Keratinocyte (primary cell): Measurements from ENCODE around the gene CEP126. TPM values are rescaled to one million over a fixed set of nuclear protein-coding genes. Genes with fewer than 3 reads are reported as not detected.

ENCODE experiments used
- DNase-seq: peaks from one replicate; pipeline ENCODE4 v3.0.0-alpha.2; 2011; ENCODE audit warnings: low read depth, missing footprints, low spot score
- FAIRE-seq: peaks from 2 replicates; lab custom pipeline; 2011; peaks lifted over from hg19 to GRCh38; lab: Jason Lieb, UNC
- H2AFZ ChIP-seq: 2 replicates; pipeline ENCODE4 v1.6.0; 2012; ENCODE audit warnings: low read length, control low read depth, inconsistent platforms; ENCODE audit not compliant: control insufficient read depth
- H3K27ac ChIP-seq: 2 replicates; pipeline ENCODE4 v1.5.1; 2011; ENCODE audit warnings: low read length; ENCODE audit not compliant: control insufficient read depth, insufficient read depth
- H3K27me3 ChIP-seq: 3 replicates; pipeline ENCODE4 v1.6.0; 2011; ENCODE audit warnings: low read length; ENCODE audit not compliant: control insufficient read depth, insufficient read depth; ENCODE audit errors: extremely low read depth
- H3K36me3 ChIP-seq, 2 experiments: 2 replicates in 1 of 2; 3 replicates in 1 of 2; pipeline ENCODE4 v1.5.1; 2011; ENCODE audit warnings: low read length in 2 of 2, mild to moderate bottlenecking in 1 of 2; ENCODE audit not compliant: control insufficient read depth in 2 of 2, insufficient read depth in 2 of 2; ENCODE audit errors: extremely low read depth in 1 of 2
- H3K4me1 ChIP-seq: 3 replicates; pipeline ENCODE4 v1.5.1; 2011; ENCODE audit warnings: low read length; ENCODE audit not compliant: control insufficient read depth, insufficient read depth; ENCODE audit errors: extremely low read depth
- H3K4me2 ChIP-seq: 3 replicates; pipeline ENCODE4 v1.6.0; 2011; ENCODE audit warnings: low read depth, low read length; ENCODE audit not compliant: control insufficient read depth, insufficient read depth; ENCODE audit errors: extremely low read depth
- H3K4me3 ChIP-seq, 3 experiments: fragments of 200-600 bp in 1 of 3; sonication (generic) in 1 of 3; 2 replicates in 2 of 3; 3 replicates in 1 of 3; pipeline ENCODE4 v1.5.1; 2011 to 2016; ENCODE audit warnings: low read length in 3 of 3, mild to moderate bottlenecking in 3 of 3, control low read depth in 2 of 3, inconsistent platforms in 1 of 3, low read depth in 1 of 3, mixed read lengths in 1 of 3, mixed run types in 1 of 3, moderate library complexity in 1 of 3; ENCODE audit not compliant: control insufficient read depth in 2 of 3, insufficient read depth in 2 of 3; ENCODE audit errors: extremely low read depth in 1 of 3
- H3K79me2 ChIP-seq: 2 replicates; pipeline ENCODE4 v1.6.0; 2012; ENCODE audit warnings: low read length; ENCODE audit not compliant: control insufficient read depth, insufficient read depth
- H3K9ac ChIP-seq: 3 replicates; pipeline ENCODE4 v1.6.0; 2011; ENCODE audit warnings: low read length; ENCODE audit not compliant: control insufficient read depth, insufficient read depth; ENCODE audit errors: extremely low read depth
- H3K9me1 ChIP-seq: 3 replicates; pipeline ENCODE4 v1.6.0; 2011; ENCODE audit warnings: low read length; ENCODE audit not compliant: control insufficient read depth, insufficient read depth; ENCODE audit errors: extremely low read depth
- H3K9me3 ChIP-seq: 2 replicates; pipeline ENCODE4 v1.5.1; 2012; ENCODE audit warnings: low read depth, low read length; ENCODE audit not compliant: control insufficient read depth
- H4K20me1 ChIP-seq: 3 replicates; pipeline ENCODE4 v1.6.0; 2011; ENCODE audit warnings: low read length; ENCODE audit not compliant: control insufficient read depth, insufficient read depth; ENCODE audit errors: extremely low read depth
- EZH2 ChIP-seq: IDR thresholded peaks from one replicate; pipeline ENCODE4 v1.6.1; 2012; ENCODE audit warnings: inconsistent platforms, mild to moderate bottlenecking, low read length, moderate library complexity
- dilution Hi-C: fragments of 300-500 bp; cut with MboI; formaldehyde crosslinking; loops from one replicate; pipeline ENCODE4 v1.7.0; 2020; ENCODE audit warnings: low sequenced_read_pairs; ENCODE audit not compliant: extremely low pct_ligation_motif_present
- polyA plus RNA-seq, 5 experiments: library from polyadenylated mRNA; depleted of rRNA in 3 of 5; stranded (reverse) in 3 of 5; stranded (forward) in 1 of 5; unstranded in 1 of 5; fragments of >200 nt; gene quantifications; 1 replicate in 1 of 5; 2 replicates in 3 of 5; 3 replicates in 1 of 5; pipeline versions ENCODE4 v1.2.1 to v1.2.3, GENCODE V29; 2011 to 2012; ENCODE audit warnings: missing spikeins in 2 of 5, low read depth in 1 of 5, low replicate concordance in 1 of 5
- TF ChIP-seq, protein P1 (sequence below), 3 experiments: IDR thresholded peaks in 1 of 3; conservative IDR thresholded peaks in 1 of 3; optimal IDR thresholded peaks in 1 of 3; 2 replicates in 2 of 3; 3 replicates in 1 of 3; pipeline versions ENCODE3 to v1.5.1; 2011; ENCODE audit warnings: low read length in 3 of 3, mild to moderate bottlenecking in 3 of 3, moderate library complexity in 2 of 3, control low read depth in 1 of 3, inconsistent platforms in 1 of 3; ENCODE audit not compliant: insufficient read depth in 2 of 3; ENCODE audit errors: extremely low read depth in 1 of 3

Gene CEP126
- polyA plus RNA-seq, 1 donor (not counting 4 experiments of a cell fraction or from before 2014, with no cell fraction given): 3.4 TPM

DNA sequence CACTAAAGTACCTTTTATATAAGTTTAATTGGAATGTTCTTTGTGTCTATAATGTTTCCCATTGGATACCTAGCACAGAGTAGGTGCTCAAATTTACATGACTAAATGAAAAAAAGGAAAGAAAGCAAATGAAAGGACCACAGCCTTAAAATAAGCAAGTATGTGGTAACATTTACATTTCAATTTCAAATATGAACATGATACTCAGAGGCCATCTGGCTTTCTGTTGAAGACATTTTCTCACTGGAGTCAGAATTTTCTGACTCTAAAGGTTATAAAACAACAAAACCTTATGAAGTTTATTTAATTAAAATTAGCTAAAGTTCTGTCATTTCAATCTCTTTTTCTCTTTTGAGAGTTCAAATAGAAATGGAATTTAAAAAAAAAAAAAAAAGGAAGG is 2.4 kb downstream of the CEP126 start:
- H3K36me3 ChIP-seq: no peaks in the 10 kb centered on the region
- H3K4me3 ChIP-seq: no peak overlapping the region
- no peak overlapping the region for H3K9ac ChIP-seq
- H3K9me3 ChIP-seq: no peaks in the 10 kb centered on the region
- H4K20me1 ChIP-seq: no peaks in the 10 kb centered on the region
- no peak overlapping the region for H3K4me2 ChIP-seq
- H3K27ac ChIP-seq: no peak overlapping the region
- dilution Hi-C loops: no loop called here
- no peak for DNase-seq
- FAIRE-seq: no peak
- H3K27me3 ChIP-seq: no peaks in the 10 kb centered on the region
- no peaks in the 10 kb centered on the region for H3K79me2 ChIP-seq
- no peak for TF ChIP-seq EZH2
- TF ChIP-seq, protein P1, sequence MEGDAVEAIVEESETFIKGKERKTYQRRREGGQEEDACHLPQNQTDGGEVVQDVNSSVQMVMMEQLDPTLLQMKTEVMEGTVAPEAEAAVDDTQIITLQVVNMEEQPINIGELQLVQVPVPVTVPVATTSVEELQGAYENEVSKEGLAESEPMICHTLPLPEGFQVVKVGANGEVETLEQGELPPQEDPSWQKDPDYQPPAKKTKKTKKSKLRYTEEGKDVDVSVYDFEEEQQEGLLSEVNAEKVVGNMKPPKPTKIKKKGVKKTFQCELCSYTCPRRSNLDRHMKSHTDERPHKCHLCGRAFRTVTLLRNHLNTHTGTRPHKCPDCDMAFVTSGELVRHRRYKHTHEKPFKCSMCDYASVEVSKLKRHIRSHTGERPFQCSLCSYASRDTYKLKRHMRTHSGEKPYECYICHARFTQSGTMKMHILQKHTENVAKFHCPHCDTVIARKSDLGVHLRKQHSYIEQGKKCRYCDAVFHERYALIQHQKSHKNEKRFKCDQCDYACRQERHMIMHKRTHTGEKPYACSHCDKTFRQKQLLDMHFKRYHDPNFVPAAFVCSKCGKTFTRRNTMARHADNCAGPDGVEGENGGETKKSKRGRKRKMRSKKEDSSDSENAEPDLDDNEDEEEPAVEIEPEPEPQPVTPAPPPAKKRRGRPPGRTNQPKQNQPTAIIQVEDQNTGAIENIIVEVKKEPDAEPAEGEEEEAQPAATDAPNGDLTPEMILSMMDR (optimal IDR thresholded peaks at IDR 0.05 in 1 of 3, IDR thresholded peaks at IDR 0.05 in 1 of 3, conservative IDR thresholded peaks at IDR 0.05 in 1 of 3; ENCODE audit: extremely low read depth in 1 of 3, insufficient read depth in 2 of 3, low read length in 3 of 3): no peak
- no peaks in the 10 kb centered on the region for H3K9me1 ChIP-seq
- peaks cover 16% of the 10 kb centered on the region for H3K4me1 ChIP-seq
- H2AFZ ChIP-seq: no peak overlapping the region

- Histone ChIP-seq H3K79me2 (no peaks in the 10 kb centered on the region), H3K36me3 (no peaks in the 10 kb centered on the region), H3K9me3 (no peaks in the 10 kb centered on the region), H3K9ac (no peak overlapping the region), H4K20me1 (no peaks in the 10 kb centered on the region), H3K27me3 (no peaks in the 10 kb centered on the region), H2AFZ (no peak overlapping the region), H3K4me3 (no peak overlapping the region), H3K27ac (no peak overlapping the region), H3K9me1 (no peaks in the 10 kb centered on the region), H3K4me2 (no peak overlapping the region), H3K4me1 (peaks cover 5% of the 10 kb centered on the region)
- DNase-seq (no peak), FAIRE-seq (no peak)
- TF ChIP-seq EZH2: no peak
- TF ChIP-seq, protein P1 (optimal IDR thresholded peaks at IDR 0.05 in 1 of 3, IDR thresholded peaks at IDR 0.05 in 1 of 3, conservative IDR thresholded peaks at IDR 0.05 in 1 of 3; ENCODE audit: extremely low read depth in 1 of 3, insufficient read depth in 2 of 3, low read length in 3 of 3): no peak
- dilution Hi-C loops: no loop called here
Measured at GRCh38 chr11:101920992-101921391, 6.2 kb downstream of the CEP126 start.
